Keratinocyte (primary cell): ENCODE results near the gene GREB1. TPM values are rescaled to one million over a fixed set of nuclear protein-coding genes. Genes with fewer than 3 reads are reported as not detected.

ENCODE experiments used
- DNase-seq: peaks from one replicate; pipeline ENCODE4 v3.0.0-alpha.2; 2011; ENCODE audit warnings: low read depth, missing footprints, low spot score
- FAIRE-seq: peaks from 2 replicates; lab custom pipeline; 2011; peaks lifted over from hg19 to GRCh38; lab: Jason Lieb, UNC
- H2AFZ ChIP-seq: 2 replicates; pipeline ENCODE4 v1.6.0; 2012; ENCODE audit warnings: low read length, control low read depth, inconsistent platforms; ENCODE audit not compliant: control insufficient read depth
- H3K27ac ChIP-seq: 2 replicates; pipeline ENCODE4 v1.5.1; 2011; ENCODE audit warnings: low read length; ENCODE audit not compliant: control insufficient read depth, insufficient read depth
- H3K27me3 ChIP-seq: 3 replicates; pipeline ENCODE4 v1.6.0; 2011; ENCODE audit warnings: low read length; ENCODE audit not compliant: control insufficient read depth, insufficient read depth; ENCODE audit errors: extremely low read depth
- H3K36me3 ChIP-seq, 2 experiments: 2 replicates in 1 of 2; 3 replicates in 1 of 2; pipeline ENCODE4 v1.5.1; 2011; ENCODE audit warnings: low read length in 2 of 2, mild to moderate bottlenecking in 1 of 2; ENCODE audit not compliant: control insufficient read depth in 2 of 2, insufficient read depth in 2 of 2; ENCODE audit errors: extremely low read depth in 1 of 2
- H3K4me1 ChIP-seq: 3 replicates; pipeline ENCODE4 v1.5.1; 2011; ENCODE audit warnings: low read length; ENCODE audit not compliant: control insufficient read depth, insufficient read depth; ENCODE audit errors: extremely low read depth
- H3K4me2 ChIP-seq: 3 replicates; pipeline ENCODE4 v1.6.0; 2011; ENCODE audit warnings: low read depth, low read length; ENCODE audit not compliant: control insufficient read depth, insufficient read depth; ENCODE audit errors: extremely low read depth
- H3K4me3 ChIP-seq, 3 experiments: fragments of 200-600 bp in 1 of 3; sonication (generic) in 1 of 3; 2 replicates in 2 of 3; 3 replicates in 1 of 3; pipeline ENCODE4 v1.5.1; 2011 to 2016; ENCODE audit warnings: low read length in 3 of 3, mild to moderate bottlenecking in 3 of 3, control low read depth in 2 of 3, inconsistent platforms in 1 of 3, low read depth in 1 of 3, mixed read lengths in 1 of 3, mixed run types in 1 of 3, moderate library complexity in 1 of 3; ENCODE audit not compliant: control insufficient read depth in 2 of 3, insufficient read depth in 2 of 3; ENCODE audit errors: extremely low read depth in 1 of 3
- H3K79me2 ChIP-seq: 2 replicates; pipeline ENCODE4 v1.6.0; 2012; ENCODE audit warnings: low read length; ENCODE audit not compliant: control insufficient read depth, insufficient read depth
- H3K9ac ChIP-seq: 3 replicates; pipeline ENCODE4 v1.6.0; 2011; ENCODE audit warnings: low read length; ENCODE audit not compliant: control insufficient read depth, insufficient read depth; ENCODE audit errors: extremely low read depth
- H3K9me1 ChIP-seq: 3 replicates; pipeline ENCODE4 v1.6.0; 2011; ENCODE audit warnings: low read length; ENCODE audit not compliant: control insufficient read depth, insufficient read depth; ENCODE audit errors: extremely low read depth
- H3K9me3 ChIP-seq: 2 replicates; pipeline ENCODE4 v1.5.1; 2012; ENCODE audit warnings: low read depth, low read length; ENCODE audit not compliant: control insufficient read depth
- H4K20me1 ChIP-seq: 3 replicates; pipeline ENCODE4 v1.6.0; 2011; ENCODE audit warnings: low read length; ENCODE audit not compliant: control insufficient read depth, insufficient read depth; ENCODE audit errors: extremely low read depth
- EZH2 ChIP-seq: IDR thresholded peaks from one replicate; pipeline ENCODE4 v1.6.1; 2012; ENCODE audit warnings: inconsistent platforms, mild to moderate bottlenecking, low read length, moderate library complexity
- dilution Hi-C: fragments of 300-500 bp; cut with MboI; formaldehyde crosslinking; loops from one replicate; pipeline ENCODE4 v1.7.0; 2020; ENCODE audit warnings: low sequenced_read_pairs; ENCODE audit not compliant: extremely low pct_ligation_motif_present
- polyA plus RNA-seq, 5 experiments: library from polyadenylated mRNA; depleted of rRNA in 3 of 5; stranded (reverse) in 3 of 5; stranded (forward) in 1 of 5; unstranded in 1 of 5; fragments of >200 nt; gene quantifications; 1 replicate in 1 of 5; 2 replicates in 3 of 5; 3 replicates in 1 of 5; pipeline versions ENCODE4 v1.2.1 to v1.2.3, GENCODE V29; 2011 to 2012; ENCODE audit warnings: missing spikeins in 2 of 5, low read depth in 1 of 5, low replicate concordance in 1 of 5
- TF ChIP-seq, protein P1 (sequence below), 3 experiments: IDR thresholded peaks in 1 of 3; conservative IDR thresholded peaks in 1 of 3; optimal IDR thresholded peaks in 1 of 3; 2 replicates in 2 of 3; 3 replicates in 1 of 3; pipeline versions ENCODE3 to v1.5.1; 2011; ENCODE audit warnings: low read length in 3 of 3, mild to moderate bottlenecking in 3 of 3, moderate library complexity in 2 of 3, control low read depth in 1 of 3, inconsistent platforms in 1 of 3; ENCODE audit not compliant: insufficient read depth in 2 of 3; ENCODE audit errors: extremely low read depth in 1 of 3

Gene GREB1
- polyA plus RNA-seq, 1 donor (not counting 4 experiments of a cell fraction or from before 2014, with no cell fraction given), result 0.13 TPM

DNA sequence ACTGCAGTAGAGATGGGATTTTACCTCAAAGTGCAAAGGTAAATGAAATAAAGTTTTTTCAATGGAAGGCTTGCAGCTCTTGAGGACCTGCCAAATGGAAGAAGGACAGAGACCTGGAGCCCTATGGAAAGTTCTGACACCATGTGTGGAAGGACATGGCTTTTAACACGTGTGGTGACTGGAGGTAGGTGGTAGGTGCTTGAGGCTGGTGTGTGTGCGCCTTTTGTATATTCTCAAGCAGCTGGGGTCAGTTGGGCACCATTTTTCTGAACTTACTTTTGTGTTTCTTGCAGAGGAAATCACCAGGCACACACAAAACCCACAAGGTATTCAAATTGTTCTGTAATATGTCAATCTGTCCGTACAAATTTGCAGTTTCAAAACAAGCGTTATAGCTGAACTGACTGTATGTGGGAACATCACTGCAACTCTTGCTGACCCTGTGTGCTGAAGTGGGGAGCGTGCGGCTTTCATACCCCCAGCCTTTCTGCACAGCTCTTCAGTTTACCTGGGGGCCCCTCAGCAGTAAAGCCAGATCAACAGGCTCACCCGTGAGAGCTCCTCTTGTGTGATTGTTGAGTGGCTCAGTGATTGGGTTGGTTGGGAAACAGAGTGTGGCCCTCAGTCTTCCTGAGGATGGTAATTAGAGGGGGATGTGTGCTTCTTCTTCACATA is 363 bp downstream of the GREB1 start:
- no peak overlapping the region for H2AFZ ChIP-seq
- H4K20me1 ChIP-seq, result no peaks in the 10 kb centered on the region
- peaks cover 21% of the 10 kb centered on the region for H3K4me1 ChIP-seq
- FAIRE-seq (no peak), DNase-seq (no peak)
- H3K36me3 ChIP-seq, result no peaks in the 10 kb centered on the region
- H3K27ac ChIP-seq, result no peak overlapping the region
- no peaks in the 10 kb centered on the region for H3K9me3 ChIP-seq
- no peaks in the 10 kb centered on the region for H3K79me2 ChIP-seq
- H3K27me3 ChIP-seq, result peaks cover 39% of the 10 kb centered on the region
- H3K9me1 ChIP-seq, result no peaks in the 10 kb centered on the region
- H3K4me3 ChIP-seq, result no peak overlapping the region
- H3K4me2 ChIP-seq, result no peak overlapping the region
- dilution Hi-C loops, result no loop called here
- no peak overlapping the region for H3K9ac ChIP-seq
- no peak for TF ChIP-seq EZH2
- TF ChIP-seq, protein P1, sequence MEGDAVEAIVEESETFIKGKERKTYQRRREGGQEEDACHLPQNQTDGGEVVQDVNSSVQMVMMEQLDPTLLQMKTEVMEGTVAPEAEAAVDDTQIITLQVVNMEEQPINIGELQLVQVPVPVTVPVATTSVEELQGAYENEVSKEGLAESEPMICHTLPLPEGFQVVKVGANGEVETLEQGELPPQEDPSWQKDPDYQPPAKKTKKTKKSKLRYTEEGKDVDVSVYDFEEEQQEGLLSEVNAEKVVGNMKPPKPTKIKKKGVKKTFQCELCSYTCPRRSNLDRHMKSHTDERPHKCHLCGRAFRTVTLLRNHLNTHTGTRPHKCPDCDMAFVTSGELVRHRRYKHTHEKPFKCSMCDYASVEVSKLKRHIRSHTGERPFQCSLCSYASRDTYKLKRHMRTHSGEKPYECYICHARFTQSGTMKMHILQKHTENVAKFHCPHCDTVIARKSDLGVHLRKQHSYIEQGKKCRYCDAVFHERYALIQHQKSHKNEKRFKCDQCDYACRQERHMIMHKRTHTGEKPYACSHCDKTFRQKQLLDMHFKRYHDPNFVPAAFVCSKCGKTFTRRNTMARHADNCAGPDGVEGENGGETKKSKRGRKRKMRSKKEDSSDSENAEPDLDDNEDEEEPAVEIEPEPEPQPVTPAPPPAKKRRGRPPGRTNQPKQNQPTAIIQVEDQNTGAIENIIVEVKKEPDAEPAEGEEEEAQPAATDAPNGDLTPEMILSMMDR (optimal IDR thresholded peaks at IDR 0.05 in 1 of 3, IDR thresholded peaks at IDR 0.05 in 1 of 3, conservative IDR thresholded peaks at IDR 0.05 in 1 of 3; ENCODE audit: extremely low read depth in 1 of 3, insufficient read depth in 2 of 3, low read length in 3 of 3), result no peak

- H3K4me2 ChIP-seq, result no peak overlapping the region
- dilution Hi-C loops, result no loop called here
- H2AFZ ChIP-seq, result no peak overlapping the region
- no peak overlapping the region for H3K9ac ChIP-seq
- H3K36me3 ChIP-seq, result no peaks in the 10 kb centered on the region
- peaks cover 21% of the 10 kb centered on the region for H3K4me1 ChIP-seq
- no peaks in the 10 kb centered on the region for H3K9me1 ChIP-seq
- no peaks in the 10 kb centered on the region for H3K9me3 ChIP-seq
- H3K79me2 ChIP-seq, result no peaks in the 10 kb centered on the region
- TF ChIP-seq EZH2, result no peak
- TF ChIP-seq, protein P1 (optimal IDR thresholded peaks at IDR 0.05 in 1 of 3, IDR thresholded peaks at IDR 0.05 in 1 of 3, conservative IDR thresholded peaks at IDR 0.05 in 1 of 3; ENCODE audit: extremely low read depth in 1 of 3, insufficient read depth in 2 of 3, low read length in 3 of 3), result peak; percentile 17 to 61 (median 35)
- H4K20me1 ChIP-seq, result no peaks in the 10 kb centered on the region
- no peak overlapping the region for H3K27ac ChIP-seq
- DNase-seq (no peak), FAIRE-seq (no peak)
- no peak overlapping the region for H3K4me3 ChIP-seq
- peaks cover 46% of the 10 kb centered on the region for H3K27me3 ChIP-seq
These were observed 1.1 kb downstream of the GREB1 start for GRCh38 chr2:11534746-11535484.
